KMS-11 (cell line): Measurements from ENCODE around the gene ARHGAP9.
A peak's percentile ranks its signal among the peaks of the same experiment; 100 is the strongest.
"Not testable (repeated sequence)": the region's sequence is repeated elsewhere in the genome, so short reads cannot be mapped to it uniquely, and the experiment has no call there.

Source experiments
- H2AFZ ChIP-seq: fragments of 200-600 bp; sonication (generic); 2 replicates; pipeline ENCODE4 v1.6.1; 2016; ENCODE audit warnings: antibody characterized with exemption, mixed run types, low read depth
- H3K27ac ChIP-seq: fragments of 200-600 bp; sonication (generic); 2 replicates; pipeline ENCODE4 v1.6.1; 2016; ENCODE audit warnings: mild to moderate bottlenecking, mixed run types
- H3K27me3 ChIP-seq: fragments of 200-600 bp; sonication (generic); 2 replicates; pipeline ENCODE4 v1.6.1; 2017; ENCODE audit warnings: mild to moderate bottlenecking, low read depth, mixed run types, moderate library complexity; ENCODE audit not compliant: insufficient read depth
- H3K36me3 ChIP-seq: fragments of 200-600 bp; sonication (generic); 2 replicates; pipeline ENCODE4 v1.6.1; 2017; ENCODE audit warnings: mild to moderate bottlenecking, mixed run types; ENCODE audit not compliant: insufficient read depth
- H3K4me1 ChIP-seq: fragments of 200-600 bp; sonication (generic); 2 replicates; pipeline ENCODE4 v1.6.1; 2016; ENCODE audit warnings: mild to moderate bottlenecking, low read depth, mixed run types; ENCODE audit not compliant: poor library complexity, severe bottlenecking
- H3K4me2 ChIP-seq: fragments of 200-600 bp; sonication (generic); 2 replicates; pipeline ENCODE4 v1.7.0; 2016; ENCODE audit warnings: mild to moderate bottlenecking, mixed run types
- H3K4me3 ChIP-seq: fragments of 200-600 bp; sonication (generic); IDR thresholded peaks from 2 replicates; pipeline ENCODE4 v1.6.1; 2017; ENCODE audit warnings: low read depth, low read length, mixed read lengths; ENCODE audit not compliant: insufficient read depth
- H3K79me2 ChIP-seq: fragments of 200-600 bp; sonication (generic); 2 replicates; pipeline ENCODE4 v1.6.1; 2016; ENCODE audit warnings: low read depth, mixed run types; ENCODE audit not compliant: insufficient read depth
- H3K9ac ChIP-seq: fragments of 200-600 bp; sonication (generic); 2 replicates; pipeline ENCODE4 v1.6.1; 2016; ENCODE audit warnings: mild to moderate bottlenecking, mixed run types
- H4K20me1 ChIP-seq: fragments of 200-600 bp; sonication (generic); 2 replicates; pipeline ENCODE4 v1.6.1; 2016; ENCODE audit warnings: mild to moderate bottlenecking, mixed run types; ENCODE audit not compliant: insufficient read depth
- TF ChIP-seq, protein P1 (sequence below): fragments of 200-600 bp; sonication (generic); conservative IDR thresholded peaks from 2 replicates; pipeline ENCODE4 v1.6.1; 2017; ENCODE audit warnings: low read depth, mild to moderate bottlenecking, antibody characterized with exemption, low read length, moderate library complexity, mixed read lengths

Gene ARHGAP9

GRCh38 chr12:57496822-57497221, 17.2 kb upstream of the ARHGAP9 start:
- H3K27me3 ChIP-seq: no peaks in the 10 kb centered on the region
- H3K27ac ChIP-seq: no peak overlapping the region
- no peak overlapping the region for H3K9ac ChIP-seq
- no peak overlapping the region for H2AFZ ChIP-seq
- no peaks in the 10 kb centered on the region for H3K4me1 ChIP-seq
- H4K20me1 ChIP-seq: no peaks in the 10 kb centered on the region
- TF ChIP-seq, protein P1, sequence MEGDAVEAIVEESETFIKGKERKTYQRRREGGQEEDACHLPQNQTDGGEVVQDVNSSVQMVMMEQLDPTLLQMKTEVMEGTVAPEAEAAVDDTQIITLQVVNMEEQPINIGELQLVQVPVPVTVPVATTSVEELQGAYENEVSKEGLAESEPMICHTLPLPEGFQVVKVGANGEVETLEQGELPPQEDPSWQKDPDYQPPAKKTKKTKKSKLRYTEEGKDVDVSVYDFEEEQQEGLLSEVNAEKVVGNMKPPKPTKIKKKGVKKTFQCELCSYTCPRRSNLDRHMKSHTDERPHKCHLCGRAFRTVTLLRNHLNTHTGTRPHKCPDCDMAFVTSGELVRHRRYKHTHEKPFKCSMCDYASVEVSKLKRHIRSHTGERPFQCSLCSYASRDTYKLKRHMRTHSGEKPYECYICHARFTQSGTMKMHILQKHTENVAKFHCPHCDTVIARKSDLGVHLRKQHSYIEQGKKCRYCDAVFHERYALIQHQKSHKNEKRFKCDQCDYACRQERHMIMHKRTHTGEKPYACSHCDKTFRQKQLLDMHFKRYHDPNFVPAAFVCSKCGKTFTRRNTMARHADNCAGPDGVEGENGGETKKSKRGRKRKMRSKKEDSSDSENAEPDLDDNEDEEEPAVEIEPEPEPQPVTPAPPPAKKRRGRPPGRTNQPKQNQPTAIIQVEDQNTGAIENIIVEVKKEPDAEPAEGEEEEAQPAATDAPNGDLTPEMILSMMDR: no peak
- H3K4me3 ChIP-seq: no peak overlapping the region
- no peak overlapping the region for H3K4me2 ChIP-seq
- H3K36me3 ChIP-seq: peaks cover 12% of the 10 kb centered on the region; the same call in 1 of the 2 replicates
- H3K79me2 ChIP-seq: 0 out of 2 replicates have a peak, but pooled peaks cover 1% of the 10 kb centered on the region

GRCh38 chr12:57495051-57495701, 15.5 kb upstream of the ARHGAP9 start:
- not testable (repeated sequence) for H3K27me3 ChIP-seq, H3K4me1 ChIP-seq, H2AFZ ChIP-seq, H4K20me1 ChIP-seq, H3K4me3 ChIP-seq, H3K4me2 ChIP-seq, H3K9ac ChIP-seq, H3K27ac ChIP-seq
- H3K36me3 ChIP-seq: peaks cover 21% of the 10 kb centered on the region; the same call in 1 of the 2 replicates
- peaks cover 14% of the 10 kb centered on the region; the same call in 1 of the 2 replicates for H3K79me2 ChIP-seq

GRCh38 chr12:57491393-57492280, 12.0 kb upstream of the ARHGAP9 start:
- Histone ChIP-seq H3K9ac (no peak overlapping the region), H3K79me2 (peaks cover 37% of the 10 kb centered on the region), H3K4me1 (peaks cover 27% of the 10 kb centered on the region), H3K4me2 (no peak overlapping the region), H3K4me3 (no peak overlapping the region), H2AFZ (no peak overlapping the region), H3K27me3 (no peaks in the 10 kb centered on the region), H4K20me1 (no peaks in the 10 kb centered on the region), H3K36me3 (peaks cover 27% of the 10 kb centered on the region; the same call in 1 of the 2 replicates), H3K27ac (peak overlapping the region; percentile 1; the same call in 1 of the 2 replicates)
- TF ChIP-seq, protein P1: peak; percentile 76

GRCh38 chr12:57490126-57490525, 10.5 kb upstream of the ARHGAP9 start:
- Histone ChIP-seq H3K27me3 (no peaks in the 10 kb centered on the region), H3K9ac (no peak overlapping the region), H3K36me3 (peaks cover 27% of the 10 kb centered on the region; the same call in 1 of the 2 replicates), H2AFZ (no peak overlapping the region), H3K4me1 (peaks cover 27% of the 10 kb centered on the region), H3K4me2 (no peak overlapping the region), H3K27ac (no peak overlapping the region), H3K79me2 (peaks cover 37% of the 10 kb centered on the region), H3K4me3 (no peak overlapping the region), H4K20me1 (no peaks in the 10 kb centered on the region)
- TF ChIP-seq, protein P1: no peak
